ENCODE data around the gene ENPP3.
"Not testable (repeated sequence)": the region's sequence is repeated elsewhere in the genome, so short reads cannot be mapped to it uniquely, and the experiment has no call there.

Gene ENPP3

DNA sequence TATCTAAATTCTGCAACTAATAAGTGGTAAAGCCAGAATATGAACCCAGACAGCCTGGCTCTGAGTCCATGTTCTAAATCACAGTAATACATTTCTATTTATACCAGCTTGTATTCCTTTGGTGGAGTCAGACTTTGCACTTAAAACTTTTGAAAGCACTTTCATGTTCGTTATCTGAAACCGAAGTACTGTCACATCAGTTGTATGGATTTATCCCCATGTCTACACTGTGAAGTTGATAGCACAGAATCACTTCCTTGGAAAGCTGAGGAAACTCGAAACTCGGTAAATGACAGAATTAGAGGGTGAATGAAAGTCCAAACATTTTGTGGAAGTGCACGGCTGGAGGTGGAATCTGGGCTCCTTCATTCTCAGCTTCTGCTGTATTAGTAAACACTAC is 102.0 kb downstream of the ENPP3 start:
- Histone ChIP-seq H3K36me3 (ENCODE audit: control insufficient read depth, insufficient read depth, low read length, severe bottlenecking) (no peaks in the 10 kb centered on the region), H3K9me3 (ENCODE audit: control insufficient read depth, low read length) (no peaks in the 10 kb centered on the region), H3K27me3 (replicated peaks; ENCODE audit: control insufficient read depth, insufficient read depth, low read length) (no peaks in the 10 kb centered on the region), H3K9ac (ENCODE audit: low read length) (no peak overlapping the region), H3K4me1 (ENCODE audit: control insufficient read depth, insufficient read depth, low read length) (no peaks in the 10 kb centered on the region), H3K4me3 (ENCODE audit: low read length) (no peak overlapping the region)
- no peak for DNase-seq (ENCODE audit: low read depth)

DNA sequence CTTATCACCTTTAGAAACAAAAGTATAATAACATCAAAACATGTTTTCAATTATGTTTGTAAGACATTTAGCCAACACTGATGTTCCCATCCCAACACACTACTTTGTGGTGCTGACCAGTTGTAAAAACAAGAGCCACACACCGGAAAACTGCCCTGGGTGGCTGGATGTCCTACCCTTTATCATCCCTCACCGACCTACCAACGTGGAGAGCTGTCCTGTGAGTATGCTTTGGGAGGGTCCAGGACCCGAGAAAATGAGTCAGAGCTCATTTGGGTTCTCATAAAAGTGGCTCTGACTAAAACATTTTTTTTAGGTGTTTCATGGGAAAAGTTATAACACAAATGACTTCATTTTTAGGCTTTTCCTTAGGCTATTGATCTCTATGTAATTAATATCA is 103.1 kb downstream of the ENPP3 start:
- H3K4me3 ChIP-seq (ENCODE audit: low read length): no peak overlapping the region
- no peak for DNase-seq (ENCODE audit: low read depth)

GRCh38 chr6:131741688-131742393 is 104.7 kb downstream of the ENPP3 start:
- H3K4me3 ChIP-seq (ENCODE audit: low read length): no peak overlapping the region
- H3K27me3 ChIP-seq (replicated peaks; ENCODE audit: control insufficient read depth, insufficient read depth, low read length): no peaks in the 10 kb centered on the region
- H3K9ac ChIP-seq (ENCODE audit: low read length): no peak overlapping the region
- H3K4me1 ChIP-seq (ENCODE audit: control insufficient read depth, insufficient read depth, low read length): no peaks in the 10 kb centered on the region
- no peak for DNase-seq (ENCODE audit: low read depth)
- H3K9me3 ChIP-seq (ENCODE audit: control insufficient read depth, low read length): no peaks in the 10 kb centered on the region
- no peaks in the 10 kb centered on the region for H3K36me3 ChIP-seq (ENCODE audit: control insufficient read depth, insufficient read depth, low read length, severe bottlenecking)

More for the DNA sequence above, 103.1 kb downstream of the ENPP3 start:
- Histone ChIP-seq H3K9me3 (ENCODE audit: control insufficient read depth, low read length) (no peaks in the 10 kb centered on the region), H3K4me1 (ENCODE audit: control insufficient read depth, insufficient read depth, low read length) (no peaks in the 10 kb centered on the region), H3K27me3 (replicated peaks; ENCODE audit: control insufficient read depth, insufficient read depth, low read length) (no peaks in the 10 kb centered on the region), H3K9ac (ENCODE audit: low read length) (no peak overlapping the region), H3K36me3 (ENCODE audit: control insufficient read depth, insufficient read depth, low read length, severe bottlenecking) (no peaks in the 10 kb centered on the region)

DNA sequence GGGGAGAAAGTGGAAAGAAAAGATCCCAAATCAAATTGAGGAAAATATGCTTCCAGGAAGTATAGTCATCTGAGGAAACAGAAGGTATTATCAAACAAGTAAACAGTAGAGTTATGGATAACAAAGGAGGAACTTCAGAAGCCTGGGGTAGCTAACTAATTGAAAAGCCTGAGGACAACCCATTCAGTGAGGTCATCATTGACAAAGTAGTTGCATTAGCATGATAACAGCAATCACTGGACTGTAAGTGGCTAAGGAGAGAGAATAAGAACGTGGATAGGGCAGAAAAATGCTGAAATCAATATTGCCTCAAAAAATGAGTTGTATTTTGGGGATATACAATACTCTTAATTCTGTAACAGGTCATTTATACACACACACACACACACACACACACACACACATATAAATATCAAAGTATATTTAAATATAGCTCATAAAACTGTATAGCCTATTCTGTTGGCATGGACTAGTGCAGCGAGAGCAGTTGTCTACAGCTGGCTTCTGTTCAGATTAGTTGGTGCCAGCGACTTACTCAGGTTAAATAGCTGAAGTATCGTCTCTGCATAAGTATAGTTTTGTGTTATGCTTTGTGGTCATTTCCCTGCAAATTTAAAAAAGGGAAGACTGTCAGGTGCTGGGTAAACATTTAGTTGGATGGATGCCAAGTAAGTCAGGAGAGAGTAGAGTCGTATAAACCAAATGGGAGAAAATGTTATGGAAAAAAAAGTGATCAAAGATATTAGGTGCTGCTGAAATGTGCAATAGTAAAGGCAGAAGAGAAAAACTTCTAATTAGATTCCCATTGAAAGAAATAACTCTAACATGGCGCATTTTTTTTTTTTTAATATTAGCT is 107.6 kb downstream of the ENPP3 start:
- no peak for DNase-seq (ENCODE audit: low read depth)
- Histone ChIP-seq H3K9ac (ENCODE audit: low read length) (no peak overlapping the region), H3K4me3 (ENCODE audit: low read length) (no peak overlapping the region), H3K27me3 (replicated peaks; ENCODE audit: control insufficient read depth, insufficient read depth, low read length) (no peaks in the 10 kb centered on the region), H3K36me3 (ENCODE audit: control insufficient read depth, insufficient read depth, low read length, severe bottlenecking) (no peaks in the 10 kb centered on the region), H3K4me1 (ENCODE audit: control insufficient read depth, insufficient read depth, low read length) (no peaks in the 10 kb centered on the region), H3K9me3 (ENCODE audit: control insufficient read depth, low read length) (no peaks in the 10 kb centered on the region)

DNA sequence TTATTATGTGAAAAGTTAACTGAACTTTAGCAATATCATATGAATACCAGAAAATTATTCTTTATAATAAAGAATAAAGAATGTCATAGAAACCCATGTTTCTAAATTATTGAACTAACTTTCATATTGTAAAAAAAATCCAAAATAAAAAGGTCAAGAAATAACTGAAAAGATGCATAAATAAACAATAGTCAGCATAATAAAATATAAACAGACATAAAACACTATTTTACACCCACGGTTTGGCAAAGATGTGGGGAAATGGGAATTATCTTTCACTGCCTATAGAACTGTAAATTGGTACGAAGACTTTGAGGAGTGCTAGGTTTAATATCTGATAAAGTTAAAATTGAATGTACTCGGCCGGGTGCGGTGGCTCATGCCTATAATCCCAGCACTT is 108.4 kb downstream of the ENPP3 start:
- Histone ChIP-seq H3K9me3 (ENCODE audit: control insufficient read depth, low read length) (no peaks in the 10 kb centered on the region), H3K9ac (ENCODE audit: low read length) (no peak overlapping the region), H3K36me3 (ENCODE audit: control insufficient read depth, insufficient read depth, low read length, severe bottlenecking) (no peaks in the 10 kb centered on the region), H3K4me1 (ENCODE audit: control insufficient read depth, insufficient read depth, low read length) (no peaks in the 10 kb centered on the region), H3K4me3 (ENCODE audit: low read length) (no peak overlapping the region), H3K27me3 (replicated peaks; ENCODE audit: control insufficient read depth, insufficient read depth, low read length) (no peaks in the 10 kb centered on the region)
- DNase-seq (ENCODE audit: low read depth): no peak

DNA sequence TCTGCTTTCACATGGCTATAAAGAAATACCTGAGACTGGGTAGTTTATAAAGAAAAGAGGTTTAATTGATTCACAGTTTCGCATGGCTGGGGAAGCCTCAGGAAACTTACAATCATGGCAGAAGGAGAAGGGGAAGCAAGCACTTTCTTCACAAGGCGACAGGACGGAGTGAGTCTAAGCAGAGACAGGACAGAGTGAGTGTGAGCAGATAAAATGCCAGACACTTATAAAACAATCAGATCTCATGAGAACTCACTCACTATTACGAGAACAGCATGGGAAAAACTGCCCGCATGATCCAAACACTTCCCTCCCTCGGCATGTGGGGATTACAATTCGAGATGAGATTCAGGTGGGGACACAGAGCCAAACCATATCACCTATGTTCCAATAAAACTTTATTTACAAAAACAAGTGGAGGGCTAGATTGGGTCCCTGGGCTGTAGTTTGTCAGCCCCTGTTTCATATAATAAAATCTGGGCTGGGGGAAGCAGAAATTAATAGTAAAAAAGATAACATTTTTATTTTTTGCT is 110.8 kb downstream of the ENPP3 start:
- Histone ChIP-seq H3K9me3 (ENCODE audit: control insufficient read depth, low read length) (no peaks in the 10 kb centered on the region), H3K4me1 (ENCODE audit: control insufficient read depth, insufficient read depth, low read length) (no peaks in the 10 kb centered on the region), H3K9ac (ENCODE audit: low read length) (no peak overlapping the region), H3K4me3 (ENCODE audit: low read length) (no peak overlapping the region), H3K36me3 (ENCODE audit: control insufficient read depth, insufficient read depth, low read length, severe bottlenecking) (no peaks in the 10 kb centered on the region), H3K27me3 (replicated peaks; ENCODE audit: control insufficient read depth, insufficient read depth, low read length) (no peaks in the 10 kb centered on the region)
- DNase-seq (ENCODE audit: low read depth): no peak

DNA sequence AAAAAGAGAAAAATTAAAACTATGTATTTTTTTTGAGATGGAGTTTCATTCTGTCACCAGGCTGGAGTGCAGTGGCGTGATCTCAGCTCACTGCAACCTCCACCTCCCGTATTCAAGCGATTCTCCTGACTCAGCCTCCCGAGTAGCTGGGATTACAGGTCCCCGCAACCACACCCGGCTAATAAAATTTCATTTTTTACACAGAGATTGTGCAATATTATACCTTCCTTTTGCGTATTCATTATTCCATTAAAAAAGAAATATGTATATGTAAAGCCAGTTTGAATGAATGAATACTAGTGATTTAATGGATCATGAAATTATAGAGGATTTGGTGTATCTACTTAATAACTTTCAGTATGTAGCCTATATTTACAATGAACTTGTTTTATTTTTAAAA is 111.9 kb downstream of the ENPP3 start:
- Histone ChIP-seq H3K27me3 (replicated peaks; ENCODE audit: control insufficient read depth, insufficient read depth, low read length) (no peaks in the 10 kb centered on the region), H3K36me3 (ENCODE audit: control insufficient read depth, insufficient read depth, low read length, severe bottlenecking) (no peaks in the 10 kb centered on the region), H3K9ac (ENCODE audit: low read length) (no peak overlapping the region), H3K4me3 (ENCODE audit: low read length) (no peak overlapping the region), H3K9me3 (ENCODE audit: control insufficient read depth, low read length) (no peaks in the 10 kb centered on the region), H3K4me1 (ENCODE audit: control insufficient read depth, insufficient read depth, low read length) (no peaks in the 10 kb centered on the region)
- no peak for DNase-seq (ENCODE audit: low read depth)

GRCh38 chr6:131751012-131751715 is 114.1 kb downstream of the ENPP3 start:
- H3K9me3 ChIP-seq (ENCODE audit: control insufficient read depth, low read length); H3K27me3 ChIP-seq (replicated peaks; ENCODE audit: control insufficient read depth, insufficient read depth, low read length); H3K9ac ChIP-seq (ENCODE audit: low read length); H3K36me3 ChIP-seq (ENCODE audit: control insufficient read depth, insufficient read depth, low read length, severe bottlenecking); DNase-seq (ENCODE audit: low read depth); H3K4me3 ChIP-seq (ENCODE audit: low read length); H3K4me1 ChIP-seq (ENCODE audit: control insufficient read depth, insufficient read depth, low read length): not testable (repeated sequence)

DNA sequence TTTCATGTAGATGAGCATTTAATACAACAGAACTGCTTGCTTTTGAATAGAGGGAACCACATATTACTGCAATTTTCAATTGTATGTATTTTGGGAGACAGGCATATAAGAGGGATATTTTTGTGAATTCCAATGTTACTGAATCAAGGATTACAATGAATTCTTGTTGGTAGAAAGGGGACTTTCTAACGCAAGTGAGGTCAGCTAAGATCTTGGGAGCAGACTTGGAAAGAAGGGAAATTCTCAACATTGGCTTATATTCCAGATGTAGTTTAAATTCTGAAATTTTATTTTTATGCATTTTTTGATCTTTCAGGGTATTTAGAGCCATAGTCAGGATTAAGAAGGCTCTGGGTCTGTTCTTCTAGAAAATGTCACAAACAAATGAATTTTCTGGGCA is 117.0 kb downstream of the ENPP3 start:
- Histone ChIP-seq H3K4me3 (ENCODE audit: low read length) (no peak overlapping the region), H3K9me3 (ENCODE audit: control insufficient read depth, low read length) (peaks cover 7% of the 10 kb centered on the region), H3K36me3 (ENCODE audit: control insufficient read depth, insufficient read depth, low read length, severe bottlenecking) (no peaks in the 10 kb centered on the region), H3K9ac (ENCODE audit: low read length) (no peak overlapping the region), H3K4me1 (ENCODE audit: control insufficient read depth, insufficient read depth, low read length) (peaks cover 5% of the 10 kb centered on the region), H3K27me3 (replicated peaks; ENCODE audit: control insufficient read depth, insufficient read depth, low read length) (no peaks in the 10 kb centered on the region)
- DNase-seq (ENCODE audit: low read depth): peak; percentile 71

GRCh38 chr6:131754715-131755567 is 117.8 kb downstream of the ENPP3 start:
- Histone ChIP-seq H3K4me3 (ENCODE audit: low read length) (no peak overlapping the region), H3K27me3 (replicated peaks; ENCODE audit: control insufficient read depth, insufficient read depth, low read length) (no peaks in the 10 kb centered on the region), H3K4me1 (ENCODE audit: control insufficient read depth, insufficient read depth, low read length) (peaks cover 5% of the 10 kb centered on the region), H3K9me3 (ENCODE audit: control insufficient read depth, low read length) (peaks cover 7% of the 10 kb centered on the region), H3K36me3 (ENCODE audit: control insufficient read depth, insufficient read depth, low read length, severe bottlenecking) (no peaks in the 10 kb centered on the region), H3K9ac (ENCODE audit: low read length) (no peak overlapping the region)
- peak; percentile 44 for DNase-seq (ENCODE audit: low read depth)

All from adipocyte (in vitro differentiated cells).